Iris pigment epithelial cell (primary cell): ENCODE measurements around the gene AMN.
"Not testable (repeated sequence)": the region's sequence is repeated elsewhere in the genome, so short reads cannot be mapped to it uniquely, and the experiment has no call there.

ENCODE experiments used
- DNase-seq: peaks from one replicate; pipeline ENCODE4 v3.0.0-alpha.2; 2011; ENCODE audit warnings: low read depth

Gene AMN

GRCh38 chr14:102913341-102914211 lies 8.9 kb upstream of the AMN start:
- no peak for DNase-seq

DNA sequence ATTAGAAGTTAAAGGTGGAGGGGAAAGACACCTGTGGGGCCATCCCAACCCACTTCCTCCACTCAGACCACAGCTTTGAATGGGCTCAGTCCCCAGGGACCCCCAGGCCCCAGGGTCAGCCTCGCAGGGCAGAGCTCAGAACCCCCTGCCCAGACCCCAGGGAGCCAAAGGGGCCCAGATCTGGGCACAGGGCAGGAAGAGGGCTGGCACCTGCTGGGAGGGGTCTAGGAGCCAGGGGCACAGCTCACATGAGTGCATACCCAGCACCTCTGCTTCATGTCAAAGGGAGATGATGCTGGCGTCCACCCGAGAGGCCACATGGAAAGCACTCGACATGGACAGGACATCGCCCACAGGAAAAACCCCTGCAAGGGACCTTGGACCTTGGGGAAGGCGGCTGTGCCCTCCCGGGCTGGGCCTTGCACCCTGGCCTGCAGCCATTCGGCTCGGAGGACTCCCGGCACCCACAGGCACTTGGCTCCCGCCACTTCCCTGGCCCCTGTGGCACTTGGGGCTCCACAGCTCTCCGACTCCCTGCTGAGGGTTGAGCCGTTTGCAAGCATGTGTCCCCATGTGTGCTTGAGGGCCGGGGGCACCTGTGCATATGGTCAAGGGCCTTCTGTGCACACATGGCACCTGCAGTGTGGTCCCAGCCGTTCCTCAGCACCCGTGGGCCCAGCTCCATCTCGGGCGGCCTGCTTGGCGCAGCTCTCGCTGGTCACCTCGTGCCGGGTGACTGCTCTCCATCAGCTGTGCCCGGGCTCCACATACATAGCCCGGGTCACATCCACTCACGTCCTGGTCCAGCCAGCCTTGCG lies 7.8 kb upstream of the AMN start:
- no peak for DNase-seq

DNA sequence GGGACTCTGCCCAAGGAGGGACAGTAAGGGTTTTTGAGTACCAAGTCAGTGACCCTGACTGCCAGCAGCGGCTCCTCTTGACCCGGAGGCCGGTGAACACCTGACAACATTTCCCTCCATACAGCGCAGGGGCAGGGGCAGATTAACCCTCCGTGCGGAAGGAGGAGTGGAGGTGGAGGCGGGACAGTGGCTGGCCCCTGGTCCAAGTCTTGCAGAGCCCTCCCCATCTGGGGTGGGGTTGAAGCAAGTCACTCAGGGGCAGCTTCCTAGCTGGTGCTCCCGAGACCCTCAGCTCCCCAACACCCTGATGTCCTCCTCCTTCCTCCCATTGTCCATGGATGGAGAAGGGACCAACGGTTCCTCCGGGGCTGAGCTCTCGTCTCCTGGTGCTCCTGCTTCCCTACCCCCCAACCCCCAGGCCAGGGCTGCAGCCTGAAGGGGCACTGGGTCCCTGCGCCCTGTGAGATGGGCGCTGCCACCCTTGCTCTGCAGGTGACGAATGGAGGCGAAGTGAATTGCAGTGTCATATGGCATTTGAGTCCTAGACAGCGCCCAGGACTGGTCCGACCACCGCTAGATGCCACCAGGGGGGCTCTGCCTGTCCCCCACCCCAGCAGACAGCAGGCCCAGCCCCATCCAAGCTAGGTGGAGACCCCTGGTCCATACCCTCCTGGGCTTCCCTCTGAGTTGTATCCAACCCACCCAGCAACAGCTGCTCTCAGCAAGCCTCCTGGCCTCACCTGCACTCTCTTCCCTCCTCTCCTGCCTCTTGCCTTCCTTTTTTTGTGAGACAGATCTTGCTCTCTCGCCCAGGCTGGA lies 7.0 kb upstream of the AMN start:
- DNase-seq = no peak

DNA sequence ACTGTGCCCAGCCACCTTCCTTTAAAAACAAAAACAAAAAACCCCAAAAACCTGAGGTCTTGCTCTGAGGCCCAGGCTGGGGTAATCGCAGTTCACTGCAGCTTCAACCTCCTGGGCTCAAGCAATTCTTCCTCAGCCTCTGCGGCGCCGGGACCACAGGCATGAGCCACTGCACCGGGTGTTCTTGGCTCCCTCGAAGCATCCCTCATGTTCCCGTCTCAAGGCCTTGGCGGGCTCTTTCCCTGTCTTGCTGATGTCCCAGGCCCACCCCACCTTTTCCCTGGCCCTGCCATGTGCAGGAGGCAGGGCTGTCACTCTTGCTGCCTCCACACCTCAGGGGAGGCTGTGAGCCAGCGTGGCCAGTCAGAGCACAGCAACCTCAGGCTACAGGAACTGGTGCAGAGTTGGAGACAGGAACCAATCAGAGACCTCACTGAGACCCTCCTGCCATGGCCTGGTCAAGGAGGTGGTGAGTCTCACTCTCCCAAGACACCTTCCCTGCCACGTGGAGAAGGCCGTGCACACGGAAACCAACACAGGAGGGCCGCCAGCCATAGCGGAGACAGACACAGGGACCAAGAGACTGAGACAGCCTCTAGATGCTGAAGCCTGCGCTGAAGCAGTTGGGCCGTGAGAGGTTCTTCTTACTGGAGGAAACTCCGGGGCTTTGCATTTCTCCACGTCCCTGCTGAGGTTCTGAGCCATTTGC lies 6.0 kb upstream of the AMN start:
- DNase-seq = no peak

GRCh38 chr14:102917056-102917385 lies 5.4 kb upstream of the AMN start:
- DNase-seq = no peak

- DNase-seq = peak; percentile 26
Observed at GRCh38 chr14:102917469-102918211, 4.8 kb upstream of the AMN start.

DNA sequence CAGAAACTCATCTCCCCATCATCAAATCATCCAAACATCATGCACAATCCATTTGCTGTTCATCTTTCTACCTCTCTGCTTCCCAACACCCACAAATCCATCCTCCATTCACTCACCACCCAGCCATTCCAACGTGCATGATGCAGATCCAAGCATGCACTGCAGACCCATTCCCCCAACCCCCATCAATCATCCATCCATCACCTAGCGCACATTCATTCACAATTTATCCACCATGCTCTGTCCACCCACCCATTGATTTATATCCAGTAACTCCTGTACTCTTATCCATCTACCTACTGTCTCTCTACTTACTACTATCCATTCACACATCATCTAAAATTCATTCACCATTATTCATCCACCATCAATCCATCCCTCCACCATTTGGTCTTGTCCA lies 4.0 kb upstream of the AMN start:
- no peak for DNase-seq

DNA sequence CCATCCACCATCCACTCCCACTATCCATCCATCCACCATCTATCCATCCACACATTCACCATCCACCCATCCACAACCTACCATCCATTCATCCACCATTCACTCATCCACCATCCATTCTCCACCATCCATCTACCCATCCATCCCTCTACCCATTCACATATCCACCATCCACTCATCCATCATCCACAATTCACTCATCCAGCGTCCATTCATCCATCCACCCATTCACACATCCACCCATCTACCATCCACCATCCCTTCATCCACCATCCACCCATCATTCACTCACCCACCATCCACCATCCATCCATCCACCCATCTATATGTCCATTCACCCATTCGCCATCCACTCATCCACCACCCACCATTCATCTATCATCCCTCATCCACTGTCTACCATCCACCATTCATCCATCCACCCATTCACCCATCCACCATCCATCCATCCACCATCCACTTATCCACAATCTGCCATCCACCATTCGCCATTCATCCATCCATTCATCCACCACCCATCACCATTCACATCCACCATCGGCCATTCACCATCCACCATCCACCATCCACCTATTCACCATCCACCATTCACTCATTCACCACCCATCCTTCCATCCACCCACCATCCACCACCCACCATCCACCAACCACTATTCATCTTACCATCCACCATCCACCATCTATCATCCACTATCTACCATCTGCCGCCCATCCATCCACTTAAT lies 2.0 kb upstream of the AMN start:
- no peak for DNase-seq

- no peak for DNase-seq
Observed at GRCh38 chr14:102920998-102921304, 1.5 kb upstream of the AMN start.

DNA sequence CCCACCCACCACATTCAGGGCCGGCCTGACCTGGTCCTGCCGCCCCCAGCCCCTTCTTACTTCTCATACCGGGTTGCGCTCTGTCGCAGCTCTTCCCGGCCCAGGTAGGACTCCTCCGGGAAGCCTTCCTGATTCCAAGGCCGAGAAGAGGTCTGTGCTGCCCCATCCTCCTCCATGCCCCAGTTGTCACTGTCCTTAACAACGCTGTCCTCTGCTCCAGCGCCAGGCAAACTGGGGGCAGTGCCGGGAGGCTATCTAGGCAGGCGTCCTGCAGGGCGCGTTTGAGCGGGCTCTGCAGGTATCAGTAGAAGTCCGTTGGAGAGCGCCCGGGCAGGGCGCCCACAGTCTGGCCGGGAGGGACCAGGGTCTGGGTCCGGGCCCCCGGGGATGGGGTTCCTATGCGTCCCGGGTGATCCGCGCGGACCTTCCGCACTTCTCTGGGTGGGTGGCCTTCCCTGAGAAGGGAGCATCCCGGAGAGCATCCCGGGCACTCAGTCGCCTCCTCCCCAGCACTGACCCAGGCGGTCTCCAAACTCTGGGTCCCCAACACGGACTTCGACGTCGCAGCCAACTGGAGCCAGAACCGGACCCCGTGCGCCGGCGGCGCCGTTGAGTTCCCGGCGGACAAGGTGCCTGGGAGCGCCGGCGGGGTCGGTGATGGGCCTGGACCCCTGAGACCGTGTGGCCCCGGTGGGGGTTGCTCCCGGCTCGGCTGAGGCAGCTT lies 900 bp downstream of the AMN start:
- DNase-seq = no peak

GRCh38 chr14:102923925-102924486 lies 1.5 kb downstream of the AMN start:
- no peak for DNase-seq

GRCh38 chr14:102924632-102925588 lies 2.4 kb downstream of the AMN start:
- no peak for DNase-seq

- DNase-seq = no peak
Observed at GRCh38 chr14:102925646-102926045, 3.2 kb downstream of the AMN start.

GRCh38 chr14:102926104-102926503 lies 3.6 kb downstream of the AMN start:
- DNase-seq = no peak

GRCh38 chr14:102926840-102927239 lies 4.4 kb downstream of the AMN start:
- not testable (repeated sequence) for DNase-seq

DNA sequence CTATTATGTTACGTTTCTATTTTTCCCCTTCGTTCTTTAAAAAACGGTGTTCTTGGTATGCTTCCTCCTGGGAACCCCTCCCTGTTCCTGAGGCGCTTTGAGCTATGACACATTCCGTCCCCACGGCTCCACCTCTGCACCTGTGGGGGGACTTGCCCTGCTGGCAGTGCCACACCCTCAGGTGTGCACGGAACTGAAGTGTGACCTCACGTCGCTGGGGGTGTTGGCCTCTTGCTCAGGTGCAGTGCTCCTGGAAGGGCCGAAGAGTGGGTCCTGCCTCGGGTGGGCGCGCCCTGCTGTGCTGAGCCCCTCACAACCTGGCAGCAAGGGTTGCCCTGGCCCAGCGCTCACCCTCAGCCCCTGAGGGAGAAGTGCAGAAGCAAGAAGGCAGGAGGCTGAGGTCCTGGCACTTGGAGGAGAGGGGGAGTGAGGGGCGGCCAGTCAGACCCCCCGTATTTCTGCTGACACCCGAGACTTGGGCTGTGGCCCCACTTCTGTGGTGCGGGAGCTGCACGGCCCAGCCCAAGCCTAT lies 4.9 kb downstream of the AMN start:
- no peak for DNase-seq

GRCh38 chr14:102927878-102928411 lies 5.5 kb downstream of the AMN start:
- DNase-seq = no peak
